DMS53 (cell line): Measurements from ENCODE around the gene EPDR1.
A peak's percentile ranks its signal among the peaks of the same experiment; 100 is the strongest.
"Not testable (repeated sequence)": the region's sequence is repeated elsewhere in the genome, so short reads cannot be mapped to it uniquely, and the experiment has no call there.

Experiments
- DNase-seq: peaks from one replicate; lab custom pipeline; 2025; lab: John Stamatoyannopoulos, UW

Gene EPDR1

DNA sequence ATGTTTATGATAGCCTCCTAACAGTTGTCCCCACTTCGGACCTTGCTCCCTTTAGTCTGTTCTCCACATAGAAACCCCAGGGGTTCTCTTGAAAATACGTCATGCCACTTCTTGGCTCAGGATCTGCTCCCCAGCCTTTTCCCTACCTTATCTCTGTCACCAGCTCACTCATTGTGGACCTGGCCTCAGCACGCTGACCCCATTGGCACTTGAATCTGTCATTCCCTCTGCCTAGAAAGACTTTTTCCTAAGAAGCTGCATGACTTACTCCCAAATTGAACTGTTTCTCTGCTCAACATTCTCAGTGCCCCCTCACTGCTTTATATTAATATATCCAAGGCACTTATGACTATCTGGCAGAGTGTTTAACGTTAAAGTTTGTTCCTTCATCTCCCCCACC, 8.4 kb downstream of the EPDR1 start:
- DNase-seq, result no peak

DNA sequence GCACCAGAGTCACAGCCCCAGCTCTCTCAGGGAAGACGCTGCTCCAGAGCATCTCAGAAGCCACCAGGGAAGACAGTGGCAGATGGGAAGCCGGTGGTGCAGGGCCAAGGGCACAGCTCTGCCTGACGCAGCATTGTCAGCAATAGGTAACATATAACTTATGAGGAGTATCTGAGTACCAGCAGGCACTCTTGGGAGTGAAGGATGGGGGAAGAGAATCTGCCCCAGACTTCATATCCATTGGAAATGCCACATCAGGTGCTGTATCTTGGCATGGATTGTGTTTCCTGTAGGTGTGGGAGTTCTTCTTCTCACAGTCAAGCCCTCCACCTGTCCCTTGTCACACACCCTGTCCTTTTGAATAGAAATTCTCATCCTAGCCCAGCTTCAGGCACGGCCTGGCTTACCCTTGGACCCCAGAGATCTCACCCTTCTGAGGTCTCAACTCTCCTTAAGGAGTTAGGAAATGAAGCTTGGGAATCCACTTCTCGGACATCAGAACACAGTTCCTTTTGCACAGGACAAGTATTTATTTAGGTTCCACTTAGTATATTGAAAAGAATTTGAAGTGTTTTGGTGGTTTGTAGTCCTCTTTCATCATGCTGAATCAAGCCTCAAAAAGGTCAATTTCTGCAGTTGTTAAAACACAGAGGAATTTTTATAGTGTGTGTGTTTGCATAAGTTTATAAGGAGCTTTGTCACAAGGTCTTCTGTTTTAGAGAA, 9.9 kb downstream of the EPDR1 start:
- peak; percentile 24 for DNase-seq

DNA sequence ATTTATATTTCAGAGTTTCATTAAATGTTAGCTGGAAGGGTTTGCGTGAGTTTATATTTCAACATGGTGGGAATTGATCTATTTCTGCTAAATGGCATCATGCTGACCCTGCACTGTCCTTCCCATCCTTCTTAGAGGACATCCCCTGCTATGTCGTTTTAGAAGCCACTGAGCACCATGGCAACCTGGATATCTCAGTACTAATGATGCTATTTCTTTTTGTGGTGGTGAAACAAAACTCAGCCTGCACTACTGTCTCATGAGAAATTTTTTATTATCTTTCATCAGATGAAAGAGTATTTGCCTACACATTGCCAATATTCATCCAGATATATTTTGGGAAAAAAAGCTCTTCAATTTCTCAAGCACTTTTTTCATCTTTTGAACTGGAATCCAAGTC, 12.1 kb downstream of the EPDR1 start:
- DNase-seq, result no peak

DNA sequence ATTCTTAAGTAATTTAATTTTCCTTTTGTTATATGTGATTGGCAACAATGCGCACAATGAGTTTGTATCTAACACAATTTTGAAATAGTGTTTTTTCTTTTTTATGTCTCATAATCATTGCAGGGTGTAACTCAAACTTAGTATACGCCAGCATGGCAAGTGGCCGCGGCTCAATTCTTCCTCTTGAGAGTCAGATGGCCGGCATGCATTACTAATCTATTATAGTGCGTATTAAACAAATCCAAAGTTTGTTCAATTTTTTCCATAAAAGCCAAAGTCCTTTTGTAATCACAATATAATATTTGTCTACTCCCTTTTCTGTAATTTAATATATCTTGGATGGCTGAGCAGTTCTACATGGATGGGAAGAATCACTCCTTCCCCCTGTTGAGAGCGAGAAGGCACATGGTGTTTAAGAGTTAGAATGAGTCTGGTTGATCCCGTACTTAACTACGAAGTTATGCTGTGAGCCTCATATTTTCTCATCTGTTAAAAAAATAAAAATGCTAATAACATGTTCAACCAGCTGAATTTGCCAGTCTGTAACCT, 12.7 kb downstream of the EPDR1 start:
- DNase-seq, result no peak

DNA sequence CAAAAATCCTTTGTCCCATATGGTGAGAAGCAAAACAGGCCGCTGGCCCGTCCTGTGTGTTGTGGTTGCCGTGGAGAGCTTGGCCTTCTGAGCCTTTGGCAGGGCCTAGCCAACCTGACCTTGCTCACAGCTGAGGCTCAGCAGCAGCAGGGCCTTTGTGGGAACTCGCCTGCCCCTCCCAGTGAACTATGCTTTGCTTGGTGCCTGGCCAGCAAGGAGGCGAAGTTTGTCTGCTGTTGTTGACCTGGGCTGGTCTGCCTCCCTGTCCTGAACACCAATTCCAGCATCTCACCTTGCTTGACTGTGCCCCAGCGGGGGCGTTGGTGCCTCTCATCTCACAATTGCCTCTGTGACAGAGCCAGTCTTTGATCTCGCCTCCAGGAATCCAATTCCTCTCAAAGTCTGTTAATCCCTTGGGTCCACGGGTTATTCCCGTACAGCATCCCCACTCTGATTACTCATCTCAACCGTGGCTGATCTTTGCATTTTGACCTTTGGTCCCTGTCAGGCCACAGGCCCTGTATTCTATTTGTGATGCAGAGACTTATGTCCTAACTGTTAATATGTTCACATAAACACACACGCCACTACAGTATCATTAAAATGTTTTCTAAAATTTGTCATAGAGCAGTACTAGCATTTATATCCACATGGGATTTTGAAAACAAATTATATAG, 22.6 kb downstream of the EPDR1 start:
- peak; percentile 66 for DNase-seq

- DNase-seq, result peak; percentile 66
These were observed 23.7 kb downstream of the EPDR1 start for GRCh38 chr7:37943905-37944736.

GRCh38 chr7:37944737-37945054, 24.3 kb downstream of the EPDR1 start:
- no peak for DNase-seq

GRCh38 chr7:37945336-37945735, 24.9 kb downstream of the EPDR1 start:
- DNase-seq, result no peak

GRCh38 chr7:37947138-37947940, 26.9 kb downstream of the EPDR1 start:
- DNase-seq, result no peak

DNA sequence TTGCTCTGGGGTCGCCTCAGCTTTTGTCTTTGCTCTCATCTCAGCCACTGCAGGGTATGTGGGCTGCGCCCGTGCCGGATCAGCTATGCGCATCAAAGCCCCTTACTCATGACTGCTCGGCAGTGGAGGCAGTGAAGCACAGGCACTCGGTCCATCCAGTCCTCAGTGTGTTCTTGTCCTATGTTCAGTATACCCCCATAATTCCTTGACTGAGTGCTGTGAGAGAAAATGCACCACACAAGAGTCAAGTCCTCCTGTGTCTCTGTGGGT, 27.4 kb downstream of the EPDR1 start:
- DNase-seq, result no peak

- no peak for DNase-seq
These were observed 31.8 kb downstream of the EPDR1 start for GRCh38 chr7:37952240-37952639.

DNA sequence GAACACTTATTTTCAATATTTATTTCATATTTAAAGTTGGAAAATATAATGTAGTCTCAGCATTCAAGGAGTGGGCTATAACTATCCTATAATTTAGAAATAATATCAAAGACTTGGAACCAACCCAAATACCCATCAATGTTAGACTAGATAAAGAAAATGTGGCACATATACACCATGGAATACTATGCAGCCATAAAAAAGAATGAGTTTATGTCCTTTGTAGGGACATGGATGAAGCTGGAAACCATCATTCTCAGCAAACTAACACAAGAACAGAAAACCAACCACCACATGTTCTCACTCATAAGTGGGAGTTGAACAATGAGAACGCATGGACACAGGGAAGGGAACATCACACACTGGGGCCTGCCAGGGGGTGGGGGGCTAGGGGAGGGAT, 33.8 kb downstream of the EPDR1 start:
- not testable (repeated sequence) for DNase-seq

DNA sequence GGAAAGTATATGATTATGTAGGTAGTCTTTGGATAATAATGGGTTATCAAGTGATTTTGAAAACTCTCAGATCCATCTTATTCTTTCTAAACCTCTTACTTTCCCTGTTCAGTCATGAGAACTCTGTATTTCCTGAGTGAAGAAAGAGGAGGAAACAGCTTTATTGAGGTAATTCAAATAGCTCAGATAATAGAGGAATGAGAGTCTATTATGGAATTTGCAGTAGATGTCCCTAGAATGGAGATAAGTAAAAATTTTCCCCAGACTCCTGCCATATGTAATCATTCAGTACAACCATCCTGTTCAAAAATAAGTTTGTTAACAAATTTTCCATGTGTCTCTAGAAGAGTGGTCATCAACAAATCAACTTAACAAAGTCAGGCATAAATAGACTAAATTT, 36.4 kb downstream of the EPDR1 start:
- DNase-seq, result no peak

GRCh38 chr7:37957221-37957970, 37.0 kb downstream of the EPDR1 start:
- no peak for DNase-seq

- DNase-seq, result no peak
These were observed 40.0 kb downstream of the EPDR1 start for GRCh38 chr7:37960483-37960882.

DNA sequence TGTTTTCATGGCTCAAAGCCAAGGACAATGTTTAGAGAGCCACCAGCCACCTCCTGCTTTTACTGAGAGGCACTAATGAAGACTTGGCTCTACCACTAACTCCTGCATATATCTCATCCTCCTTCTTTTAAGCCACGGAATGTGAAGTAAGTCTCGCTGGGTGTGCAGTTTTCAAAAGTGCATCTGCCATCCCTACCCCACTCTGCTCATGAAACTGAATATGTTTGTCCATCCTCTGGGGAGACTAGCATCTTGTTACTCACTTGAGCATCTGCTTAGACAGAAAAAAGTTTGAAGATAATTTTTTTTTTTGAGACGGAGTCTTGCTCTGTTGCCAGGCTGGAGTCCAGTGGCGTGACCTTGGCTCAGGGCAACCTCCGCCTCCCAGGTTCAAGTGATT, 40.8 kb downstream of the EPDR1 start:
- no peak for DNase-seq

GRCh38 chr7:37964196-37964595, 43.8 kb downstream of the EPDR1 start:
- no peak for DNase-seq

DNA sequence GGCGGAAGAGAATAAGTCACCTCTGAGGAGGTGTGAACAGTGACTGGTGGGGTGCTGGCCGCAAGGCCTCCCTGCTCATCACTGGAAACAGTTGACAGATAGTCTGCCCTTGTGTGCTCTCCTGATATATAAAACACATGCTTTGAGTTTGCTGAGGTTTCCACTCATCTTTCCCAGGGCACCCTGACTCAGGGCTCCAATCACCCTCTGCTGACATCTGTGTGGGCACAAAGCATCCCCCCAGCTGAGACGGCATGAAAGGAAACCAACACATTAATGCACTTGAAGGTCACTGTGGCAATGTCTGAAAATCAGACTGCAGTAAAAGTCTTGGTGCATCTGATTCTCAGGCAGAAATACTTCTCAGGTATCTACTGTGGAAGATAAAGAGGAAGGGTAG, 49.8 kb downstream of the EPDR1 start:
- no peak for DNase-seq

DNA sequence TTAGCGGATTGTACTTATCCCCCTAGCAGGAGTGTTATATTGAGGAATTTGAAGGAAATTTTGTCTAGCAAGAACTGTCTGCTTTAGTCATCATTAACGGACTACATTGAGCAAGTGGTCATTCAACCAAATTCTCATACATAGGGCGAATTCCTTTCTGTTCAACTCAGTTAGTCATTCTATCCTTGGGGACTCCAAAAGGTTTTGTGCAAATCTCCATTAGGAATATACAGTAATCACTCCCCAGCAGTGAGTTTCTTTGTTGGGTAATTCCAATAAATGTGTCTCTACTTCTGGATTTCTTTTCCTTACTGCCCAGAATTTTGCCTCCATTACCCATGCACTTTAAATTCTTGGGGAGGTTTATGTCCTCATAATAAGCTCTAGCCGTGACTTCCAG, 51.1 kb downstream of the EPDR1 start:
- no peak for DNase-seq

DNA sequence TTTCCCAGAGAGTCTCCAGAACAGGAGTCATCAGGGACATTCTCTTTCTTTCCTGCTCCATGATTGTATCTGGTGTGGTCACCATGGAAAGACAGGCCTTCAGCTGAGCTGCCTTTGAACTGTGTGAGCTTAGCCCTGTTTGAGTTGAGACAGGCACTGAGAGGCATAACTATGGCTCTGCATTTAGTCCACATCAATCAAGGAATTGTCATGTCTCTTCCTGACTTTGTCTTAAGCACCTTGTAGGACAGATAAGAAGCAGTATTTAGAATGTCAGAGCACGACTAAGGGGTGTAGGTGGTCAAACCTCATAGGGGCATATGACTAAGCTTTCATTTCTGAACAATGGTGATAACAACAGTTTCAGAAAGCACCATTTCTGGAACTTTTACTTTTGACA, 53.5 kb downstream of the EPDR1 start:
- no peak for DNase-seq

DNA sequence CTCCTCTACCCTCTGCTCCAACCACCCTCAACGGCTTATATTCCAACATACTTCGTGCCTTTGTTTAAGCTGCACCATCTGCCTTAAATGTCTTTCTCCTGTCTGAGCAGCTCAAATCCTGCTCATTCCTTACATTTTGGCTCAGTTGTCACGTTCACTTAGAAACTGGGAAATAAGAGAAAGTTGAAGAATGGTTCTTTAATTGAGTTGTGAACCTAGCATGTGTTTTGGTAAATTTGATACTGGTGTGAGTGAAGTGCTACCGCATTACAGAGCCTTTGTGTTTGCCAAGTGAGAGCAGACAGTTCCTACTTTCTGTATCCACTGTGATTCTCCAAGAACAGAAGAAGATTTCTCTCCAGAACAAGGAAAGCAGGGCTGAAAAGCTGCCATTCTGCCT, 54.3 kb downstream of the EPDR1 start:
- DNase-seq, result no peak

- DNase-seq, result peak; percentile 35
These were observed 56.8 kb downstream of the EPDR1 start for GRCh38 chr7:37977243-37977642.
